ACC112 (cell line): ENCODE results near the gene SLC9C1.

Experiments
- H2AFZ ChIP-seq: fragments of 200-600 bp; sonication (generic); one replicate; pipeline ENCODE4 v1.6.0; 2017; ENCODE audit warnings: antibody characterized with exemption, low read length; ENCODE audit not compliant: unreplicated experiment
- H3K27ac ChIP-seq: fragments of 200-600 bp; sonication (generic); 2 replicates; pipeline ENCODE4 v1.5.1; 2014; ENCODE audit warnings: low read depth, mild to moderate bottlenecking, antibody characterized with exemption, low read length, moderate library complexity
- H3K27me3 ChIP-seq: fragments of 200-600 bp; sonication (generic); 2 replicates; pipeline ENCODE4 v1.6.1; 2014; ENCODE audit warnings: mild to moderate bottlenecking, antibody characterized with exemption, low read length, moderate library complexity, mixed read lengths; ENCODE audit not compliant: insufficient read depth
- H3K36me3 ChIP-seq: fragments of 200-600 bp; sonication (generic); 2 replicates; pipeline ENCODE4 v1.6.1; 2016; ENCODE audit warnings: mild to moderate bottlenecking, antibody characterized with exemption, low read length, moderate library complexity, mixed read lengths; ENCODE audit not compliant: insufficient read depth
- H3K4me1 ChIP-seq: fragments of 200-600 bp; sonication (generic); one replicate; pipeline ENCODE4 v1.6.1; 2016; ENCODE audit warnings: low read length, mixed read lengths; ENCODE audit not compliant: insufficient read depth, unreplicated experiment, control insufficient read depth
- H3K4me3 ChIP-seq: fragments of 200-600 bp; sonication (generic); 2 replicates; pipeline ENCODE4 v1.5.1; 2014; ENCODE audit warnings: mild to moderate bottlenecking, low read depth, low read length
- H3K79me2 ChIP-seq: fragments of 200-600 bp; sonication (generic); one replicate; pipeline ENCODE4 v1.6.0; 2016; ENCODE audit warnings: low read length; ENCODE audit not compliant: control insufficient read depth, unreplicated experiment, insufficient read depth

The SLC9C1 gene

DNA sequence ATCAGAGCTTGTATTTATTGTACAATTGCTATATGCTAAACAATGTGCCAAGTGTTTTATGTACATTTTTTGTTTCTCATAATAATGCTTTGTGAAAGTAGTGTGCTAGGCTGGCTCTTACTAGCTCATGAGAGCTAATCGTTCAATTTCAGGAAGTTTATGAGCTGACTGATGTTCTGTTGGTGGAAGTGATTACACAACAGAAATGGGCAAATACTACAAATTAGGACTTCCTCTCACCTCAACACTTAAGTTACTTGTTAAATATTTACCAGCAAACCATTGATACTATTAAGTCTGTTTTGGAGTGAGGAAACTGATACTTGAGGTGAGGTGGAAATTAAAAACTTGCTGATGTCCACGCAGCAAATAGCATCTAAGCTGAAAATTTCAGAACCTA lies 32.3 kb downstream of the SLC9C1 start:
- H3K4me1 ChIP-seq = no peaks in the 10 kb centered on the region
- no peak overlapping the region for H3K27ac ChIP-seq
- peaks cover 23% of the 10 kb centered on the region for H3K27me3 ChIP-seq
- no peak overlapping the region for H2AFZ ChIP-seq
- H3K36me3 ChIP-seq = no peaks in the 10 kb centered on the region
- H3K79me2 ChIP-seq = no peaks in the 10 kb centered on the region
- H3K4me3 ChIP-seq = no peak overlapping the region

DNA sequence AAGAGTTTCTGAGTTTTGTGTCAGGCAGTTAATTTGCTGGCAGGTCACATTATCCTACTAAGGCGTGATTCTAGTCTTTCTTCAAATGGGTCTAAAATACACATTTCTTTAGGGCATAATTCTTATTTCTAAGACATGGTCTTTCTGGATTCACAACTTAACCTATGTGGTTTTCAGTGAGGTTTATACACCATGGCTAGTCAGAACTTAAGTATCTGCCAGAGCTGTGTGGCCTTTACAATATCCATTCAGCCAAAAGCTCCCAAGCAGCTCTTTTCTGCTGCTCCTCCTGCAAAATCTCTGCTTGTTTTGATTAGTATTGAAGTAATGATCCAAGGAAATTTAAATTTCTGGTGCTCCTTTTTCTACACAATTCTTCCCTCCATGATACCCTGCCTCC lies 33.5 kb downstream of the SLC9C1 start:
- Histone ChIP-seq H3K27me3 (peaks cover 31% of the 10 kb centered on the region), H3K27ac (no peak overlapping the region), H2AFZ (no peak overlapping the region), H3K79me2 (no peaks in the 10 kb centered on the region), H3K4me1 (no peaks in the 10 kb centered on the region), H3K4me3 (no peak overlapping the region), H3K36me3 (no peaks in the 10 kb centered on the region)

DNA sequence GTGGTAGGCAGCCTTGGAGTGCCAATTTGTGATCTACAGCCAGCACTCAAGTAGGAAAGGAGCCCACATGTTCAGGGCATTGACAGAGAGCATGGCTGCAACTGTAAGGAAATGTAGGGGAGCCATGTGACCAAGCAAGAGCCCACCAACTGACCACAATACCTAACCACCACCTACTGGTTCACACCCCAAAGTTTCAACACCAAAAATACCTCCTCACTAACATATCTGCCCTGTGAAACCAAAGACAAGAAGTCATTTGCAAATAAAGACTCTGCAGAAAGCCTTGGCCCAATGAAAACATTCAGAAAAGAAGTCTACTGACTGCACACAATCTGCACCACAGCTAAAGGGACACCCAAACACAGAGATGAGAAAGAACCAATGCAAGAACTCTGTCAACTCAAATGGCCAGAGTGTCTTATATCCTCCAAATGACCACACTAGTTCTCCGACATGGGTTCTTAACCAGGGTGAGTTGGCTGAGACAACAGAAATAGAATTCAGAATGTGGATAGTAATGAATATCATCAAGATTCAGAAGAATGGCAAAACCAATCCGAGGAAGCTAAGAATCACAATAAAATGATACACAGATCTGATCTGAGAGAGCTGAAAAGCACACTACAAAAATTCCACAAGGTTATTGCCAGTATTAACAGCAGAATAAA lies 40.6 kb downstream of the SLC9C1 start:
- no peak overlapping the region for H3K4me3 ChIP-seq
- no peaks in the 10 kb centered on the region for H3K36me3 ChIP-seq
- no peaks in the 10 kb centered on the region for H3K79me2 ChIP-seq
- H2AFZ ChIP-seq = no peak overlapping the region
- H3K27ac ChIP-seq = no peak overlapping the region
- peaks cover 40% of the 10 kb centered on the region for H3K27me3 ChIP-seq
- no peaks in the 10 kb centered on the region for H3K4me1 ChIP-seq

DNA sequence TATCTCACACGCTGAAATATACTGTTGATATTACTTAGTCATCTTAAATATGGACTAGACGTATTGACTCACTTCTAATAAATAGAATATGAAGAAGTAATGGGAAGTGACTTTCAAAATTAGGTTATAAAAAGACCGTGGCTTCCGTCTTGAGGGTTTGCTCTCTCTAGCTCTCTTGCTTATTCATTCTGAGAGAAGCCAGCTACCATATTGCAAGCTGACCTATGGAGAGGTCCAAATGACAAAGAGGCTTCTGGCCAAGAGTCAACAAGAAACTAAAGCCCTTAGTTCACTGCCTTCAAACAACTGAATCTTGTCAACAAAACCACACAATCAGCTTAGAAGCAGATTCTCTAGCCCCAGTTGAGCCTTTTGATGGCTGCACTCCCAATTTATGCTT lies 46.1 kb downstream of the SLC9C1 start:
- Histone ChIP-seq H3K4me1 (no peaks in the 10 kb centered on the region), H3K27me3 (peaks cover 33% of the 10 kb centered on the region), H3K36me3 (no peaks in the 10 kb centered on the region), H3K27ac (no peak overlapping the region), H3K79me2 (no peaks in the 10 kb centered on the region), H2AFZ (no peak overlapping the region), H3K4me3 (no peak overlapping the region)

DNA sequence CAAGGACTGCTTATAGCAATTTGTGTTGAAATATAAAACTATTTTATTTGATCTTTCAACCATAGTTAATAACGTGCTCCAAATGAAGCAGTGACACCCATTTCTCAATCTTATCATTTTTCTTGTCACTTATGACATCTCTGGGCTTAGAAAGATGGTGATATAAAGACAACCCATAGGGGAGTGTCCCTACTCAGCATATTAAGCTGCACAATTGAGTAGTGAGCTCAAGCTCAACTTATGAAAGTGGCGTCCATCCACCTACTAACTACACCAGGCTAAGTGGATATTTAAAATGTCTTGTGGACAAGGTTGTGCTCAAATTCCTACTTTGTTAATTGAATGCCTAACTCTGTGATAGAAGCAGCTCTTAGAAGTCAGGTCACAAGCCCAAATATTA lies 46.7 kb downstream of the SLC9C1 start:
- Histone ChIP-seq H2AFZ (no peak overlapping the region), H3K4me1 (no peaks in the 10 kb centered on the region), H3K27me3 (peaks cover 37% of the 10 kb centered on the region), H3K4me3 (no peak overlapping the region), H3K79me2 (no peaks in the 10 kb centered on the region), H3K36me3 (no peaks in the 10 kb centered on the region), H3K27ac (no peak overlapping the region)

DNA sequence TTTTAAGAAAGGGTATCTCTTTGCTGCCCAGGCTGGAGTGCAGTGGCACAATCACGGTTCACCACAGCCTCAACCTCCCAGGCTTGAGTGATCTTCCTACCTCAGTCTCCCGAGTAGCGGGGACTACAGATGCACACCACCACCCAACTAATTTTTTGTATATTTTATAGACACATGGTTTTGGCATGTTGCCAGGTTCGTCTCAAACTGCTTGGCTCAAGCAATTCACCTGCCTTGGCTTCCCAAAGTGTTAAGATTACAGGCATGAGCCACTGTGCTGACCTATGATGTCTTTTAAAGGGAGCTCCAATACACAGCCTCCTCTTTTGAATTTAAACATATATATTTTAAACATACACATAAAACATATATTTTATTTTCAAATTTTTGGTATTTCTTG lies 60.9 kb downstream of the SLC9C1 start:
- H3K4me3 ChIP-seq = no peak overlapping the region
- H3K79me2 ChIP-seq = no peaks in the 10 kb centered on the region
- H3K4me1 ChIP-seq = no peaks in the 10 kb centered on the region
- no peak overlapping the region for H3K27ac ChIP-seq
- H3K27me3 ChIP-seq = peaks cover 42% of the 10 kb centered on the region
- no peak overlapping the region for H2AFZ ChIP-seq
- no peaks in the 10 kb centered on the region for H3K36me3 ChIP-seq

DNA sequence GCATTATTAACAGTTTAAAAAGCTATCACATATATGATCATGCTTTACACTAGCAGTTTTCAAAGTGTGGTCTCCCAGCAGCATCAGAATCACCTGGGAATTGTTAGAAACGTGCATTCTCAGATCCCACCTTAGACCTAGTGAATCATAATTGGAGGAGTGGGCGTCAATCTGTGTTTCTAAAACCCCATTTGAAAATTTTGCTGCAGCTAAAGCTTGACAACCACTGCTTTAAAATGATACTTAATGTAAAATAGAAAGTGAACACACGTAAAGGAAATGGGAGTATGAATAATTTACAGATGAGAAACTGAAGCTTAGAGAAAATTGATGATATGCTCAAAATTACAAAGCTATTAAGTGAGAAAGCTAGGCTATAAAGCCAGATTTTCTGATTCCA lies 62.3 kb downstream of the SLC9C1 start:
- Histone ChIP-seq H3K4me1 (no peaks in the 10 kb centered on the region), H3K27ac (no peak overlapping the region), H3K79me2 (no peaks in the 10 kb centered on the region), H2AFZ (no peak overlapping the region), H3K4me3 (no peak overlapping the region), H3K36me3 (no peaks in the 10 kb centered on the region), H3K27me3 (peaks cover 56% of the 10 kb centered on the region)

DNA sequence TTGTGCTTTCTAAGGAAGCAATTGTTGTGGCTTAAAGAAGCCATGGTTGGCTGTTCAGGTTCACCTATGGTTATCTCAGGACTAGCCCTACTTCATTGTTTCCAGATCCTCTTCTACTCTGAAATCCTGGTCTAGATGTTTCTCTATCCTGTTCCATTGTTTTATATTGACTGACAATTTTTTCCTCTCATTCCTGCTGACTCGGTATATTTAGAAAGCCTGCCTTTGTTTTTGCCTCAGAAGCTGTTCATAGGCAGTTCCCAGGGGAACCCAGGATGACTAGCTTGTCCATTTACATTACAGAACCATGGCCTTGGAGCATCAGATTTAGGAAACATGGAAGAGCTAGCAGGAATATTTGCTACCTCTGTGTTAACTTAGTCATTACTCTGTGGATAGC lies 64.0 kb downstream of the SLC9C1 start:
- Histone ChIP-seq H2AFZ (no peak overlapping the region), H3K36me3 (no peaks in the 10 kb centered on the region), H3K4me1 (no peaks in the 10 kb centered on the region), H3K27ac (no peak overlapping the region), H3K79me2 (no peaks in the 10 kb centered on the region), H3K27me3 (peaks cover 62% of the 10 kb centered on the region), H3K4me3 (no peak overlapping the region)

DNA sequence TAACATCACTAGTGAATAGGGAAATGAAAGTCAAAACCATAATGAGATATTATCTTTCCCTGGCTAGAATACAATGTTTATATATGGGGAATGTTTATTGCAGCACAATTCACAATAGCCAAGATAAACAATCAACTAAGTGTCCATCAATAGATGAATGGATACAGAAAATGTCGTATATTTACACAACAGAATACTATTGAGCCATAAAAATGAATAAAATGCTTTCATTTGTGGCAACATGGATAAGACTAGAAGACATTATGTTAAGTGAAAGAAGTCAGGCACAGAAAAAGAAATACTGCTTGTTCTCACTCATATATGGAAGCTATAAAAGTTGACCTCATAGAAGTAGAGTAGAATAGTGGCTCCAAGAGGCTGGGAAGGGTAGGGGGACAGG lies 65.2 kb downstream of the SLC9C1 start:
- Histone ChIP-seq H3K27ac (no peak overlapping the region), H3K4me1 (no peaks in the 10 kb centered on the region), H2AFZ (no peak overlapping the region), H3K79me2 (no peaks in the 10 kb centered on the region), H3K36me3 (no peaks in the 10 kb centered on the region), H3K27me3 (peaks cover 62% of the 10 kb centered on the region), H3K4me3 (no peak overlapping the region)

DNA sequence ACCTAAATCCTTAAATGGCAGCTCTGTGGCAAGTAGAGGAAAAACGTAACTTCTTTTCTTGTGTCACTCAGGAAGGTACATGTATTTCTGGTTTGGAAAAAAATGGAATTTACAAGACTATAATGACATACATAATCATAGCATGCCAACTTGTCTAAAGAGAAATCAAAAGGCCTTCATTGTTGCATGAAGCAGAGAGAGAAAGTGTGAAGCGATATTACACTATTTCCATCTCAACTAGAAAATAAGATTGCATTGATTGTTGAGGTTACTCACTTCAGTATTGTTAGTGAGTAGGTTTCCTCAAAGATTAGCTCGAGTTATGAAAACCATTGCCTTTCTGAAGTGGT lies 93.7 kb downstream of the SLC9C1 start:
- no peak overlapping the region for H3K27ac ChIP-seq
- H3K36me3 ChIP-seq = no peaks in the 10 kb centered on the region
- H3K4me1 ChIP-seq = no peaks in the 10 kb centered on the region
- H3K79me2 ChIP-seq = no peaks in the 10 kb centered on the region
- H3K4me3 ChIP-seq = no peak overlapping the region
- no peak overlapping the region for H2AFZ ChIP-seq
- H3K27me3 ChIP-seq = no peaks in the 10 kb centered on the region

DNA sequence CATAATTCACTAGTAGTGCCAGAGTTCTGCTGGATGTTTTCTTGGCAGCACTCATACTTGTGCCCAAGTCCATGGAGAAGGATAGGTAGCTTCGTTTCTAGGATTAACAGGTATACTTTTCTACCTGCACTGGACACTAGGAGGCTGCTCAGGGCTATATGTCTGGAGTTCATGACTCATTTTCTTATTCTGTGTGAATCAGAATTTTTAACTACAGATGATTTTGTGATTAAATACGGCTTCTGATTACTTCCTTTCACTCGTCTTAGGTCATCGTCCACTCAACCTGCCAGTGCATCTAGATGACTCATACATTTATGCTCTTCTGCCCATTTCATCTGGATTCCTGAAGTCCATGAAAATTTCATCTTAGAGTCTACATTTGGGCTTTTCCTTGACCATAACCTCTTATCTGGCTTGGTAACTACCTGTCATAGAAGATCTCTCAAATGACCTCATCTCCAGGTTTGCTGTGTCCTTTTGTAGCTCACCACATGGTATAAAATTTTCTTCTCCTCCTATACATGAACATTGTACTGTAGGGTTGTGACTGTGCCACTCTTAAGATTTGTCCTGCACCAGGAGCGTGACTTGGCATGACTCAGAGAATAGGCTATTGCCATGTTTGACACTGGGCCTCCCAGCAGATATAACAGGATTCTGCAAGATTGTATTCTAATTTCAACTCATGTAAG lies 94.2 kb downstream of the SLC9C1 start:
- Histone ChIP-seq H3K27ac (no peak overlapping the region), H2AFZ (no peak overlapping the region), H3K27me3 (no peaks in the 10 kb centered on the region), H3K79me2 (no peaks in the 10 kb centered on the region), H3K4me3 (no peak overlapping the region), H3K4me1 (no peaks in the 10 kb centered on the region), H3K36me3 (no peaks in the 10 kb centered on the region)
